Measurements from ENCODE around the gene MPI.

- TF ChIP-seq, protein P1, sequence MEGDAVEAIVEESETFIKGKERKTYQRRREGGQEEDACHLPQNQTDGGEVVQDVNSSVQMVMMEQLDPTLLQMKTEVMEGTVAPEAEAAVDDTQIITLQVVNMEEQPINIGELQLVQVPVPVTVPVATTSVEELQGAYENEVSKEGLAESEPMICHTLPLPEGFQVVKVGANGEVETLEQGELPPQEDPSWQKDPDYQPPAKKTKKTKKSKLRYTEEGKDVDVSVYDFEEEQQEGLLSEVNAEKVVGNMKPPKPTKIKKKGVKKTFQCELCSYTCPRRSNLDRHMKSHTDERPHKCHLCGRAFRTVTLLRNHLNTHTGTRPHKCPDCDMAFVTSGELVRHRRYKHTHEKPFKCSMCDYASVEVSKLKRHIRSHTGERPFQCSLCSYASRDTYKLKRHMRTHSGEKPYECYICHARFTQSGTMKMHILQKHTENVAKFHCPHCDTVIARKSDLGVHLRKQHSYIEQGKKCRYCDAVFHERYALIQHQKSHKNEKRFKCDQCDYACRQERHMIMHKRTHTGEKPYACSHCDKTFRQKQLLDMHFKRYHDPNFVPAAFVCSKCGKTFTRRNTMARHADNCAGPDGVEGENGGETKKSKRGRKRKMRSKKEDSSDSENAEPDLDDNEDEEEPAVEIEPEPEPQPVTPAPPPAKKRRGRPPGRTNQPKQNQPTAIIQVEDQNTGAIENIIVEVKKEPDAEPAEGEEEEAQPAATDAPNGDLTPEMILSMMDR (IDR thresholded peaks at IDR 0.05; ENCODE audit: insufficient read depth, low read depth, low read length) = peak; percentile 10
- no peak for TF ChIP-seq EZH2 (IDR thresholded peaks at IDR 0.05; ENCODE audit: insufficient read depth, low read length)
These were observed 47.0 kb upstream of the MPI start, which contains the start of gene ULK3 for GRCh38 chr15:74842581-74843444.

All from astrocyte (in vitro differentiated cells and primary cell).